HG02938 (cell line): ENCODE measurements around the gene ACTRT2.

Experiments
- ATAC-seq: cut with Tn5 transposase; IDR thresholded peaks from one replicate; pipeline ENCODE4 v1.9.1; 2021; ENCODE audit warnings: mild to moderate bottlenecking, moderate library complexity; ENCODE audit not compliant: unreplicated experiment

The ACTRT2 gene

GRCh38 chr1:3051270-3052268, 30.3 kb downstream of the ACTRT2 start:
- ATAC-seq, result no peak

- no peak for ATAC-seq
These were observed 31.2 kb downstream of the ACTRT2 start for GRCh38 chr1:3052501-3052900.

GRCh38 chr1:3053366-3053980, 32.2 kb downstream of the ACTRT2 start:
- ATAC-seq, result no peak

- no peak for ATAC-seq
These were observed 32.7 kb downstream of the ACTRT2 start for GRCh38 chr1:3053986-3054385.

GRCh38 chr1:3054474-3054873, 33.2 kb downstream of the ACTRT2 start:
- ATAC-seq, result no peak

- ATAC-seq, result no peak
These were observed 33.8 kb downstream of the ACTRT2 start for GRCh38 chr1:3055051-3055450.

GRCh38 chr1:3056641-3057040, 35.4 kb downstream of the ACTRT2 start:
- no peak for ATAC-seq

- ATAC-seq, result no peak
These were observed 37.2 kb downstream of the ACTRT2 start for GRCh38 chr1:3058263-3059030.

- ATAC-seq, result no peak
These were observed 38.9 kb downstream of the ACTRT2 start for GRCh38 chr1:3060127-3060526.

GRCh38 chr1:3060601-3061551, 39.6 kb downstream of the ACTRT2 start:
- ATAC-seq, result no peak

GRCh38 chr1:3061566-3061965, 40.3 kb downstream of the ACTRT2 start:
- no peak for ATAC-seq

GRCh38 chr1:3061981-3062615, 40.8 kb downstream of the ACTRT2 start:
- ATAC-seq, result no peak

- ATAC-seq, result no peak
These were observed 41.5 kb downstream of the ACTRT2 start for GRCh38 chr1:3062616-3063378.

- no peak for ATAC-seq
These were observed 42.4 kb downstream of the ACTRT2 start for GRCh38 chr1:3063379-3064295.

- no peak for ATAC-seq
These were observed 43.1 kb downstream of the ACTRT2 start for GRCh38 chr1:3064296-3064850.

- no peak for ATAC-seq
These were observed 43.6 kb downstream of the ACTRT2 start for GRCh38 chr1:3064901-3065300.

- ATAC-seq, result no peak
These were observed 44.1 kb downstream of the ACTRT2 start for GRCh38 chr1:3065396-3065795.

- no peak for ATAC-seq
These were observed 44.5 kb downstream of the ACTRT2 start for GRCh38 chr1:3065797-3066196.
